SK-N-SH treated with all-trans-retinoic acid at 6 μM for 48 hours (cell line): ENCODE results near the gene ANAPC2.

Source experiments
- TCF4 ChIP-seq: fragments of 250-450 bp; sonication (Bioruptor Pico); IDR thresholded peaks from 2 replicates; pipeline ENCODE4 v1.8.0; 2021; ENCODE audit warnings: mild to moderate bottlenecking, moderate library complexity, borderline replicate concordance
- ZFP3 ChIP-seq: fragments of 250-450 bp; sonication (Bioruptor Pico); IDR thresholded peaks from 2 replicates; pipeline ENCODE4 v1.5.0; 2020; ENCODE audit warnings: mild to moderate bottlenecking, moderate library complexity

- TF ChIP-seq ZFP3 (no peak), TCF4 (CRISPR knock-in tag) (no peak)
Measured at GRCh38 chr9:137149942-137150616, 38.3 kb downstream of the ANAPC2 start.
